Measurements from ENCODE around the gene DEF6. TPM values are rescaled to one million over a fixed set of nuclear protein-coding genes. Genes with fewer than 3 reads are reported as not detected.
"Not testable (repeated sequence)": the region's sequence is repeated elsewhere in the genome, so short reads cannot be mapped to it uniquely, and the experiment has no call there.

The DEF6 gene
- total RNA-seq, 2 donors from 2014 or later = 8.1 to 12.5 TPM

DNA sequence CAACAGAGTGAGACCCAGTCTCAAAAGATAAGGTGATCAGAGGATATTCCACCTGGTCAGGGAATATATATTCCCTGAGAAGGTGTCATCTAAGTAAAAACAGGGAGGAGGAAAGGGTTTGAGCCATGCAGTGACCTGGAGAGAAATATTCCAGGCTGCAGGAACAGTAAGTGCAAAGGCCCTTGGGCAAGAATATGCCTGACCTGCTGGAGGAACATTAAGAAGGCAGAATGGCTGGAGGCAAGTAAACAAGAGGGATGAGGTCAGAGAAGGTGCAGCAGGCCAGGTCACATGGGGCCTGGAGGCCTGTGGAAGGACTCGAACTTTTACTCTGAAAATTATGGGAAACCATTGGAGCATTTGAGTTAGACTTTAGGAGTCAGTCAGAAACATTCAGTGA lies 6.7 kb downstream of the DEF6 start:
- H3K9ac ChIP-seq (ENCODE audit: low read depth in 2 of 2, low read length in 2 of 2) = no peak overlapping the region
- H3K4me3 ChIP-seq = no peak overlapping the region
- intact Hi-C loops (cut with DNase I) = no loop called here
- no peaks in the 10 kb centered on the region for H3K9me3 ChIP-seq
- DNase-seq = no peak
- no peaks in the 10 kb centered on the region for H3K27me3 ChIP-seq
- no peaks in the 10 kb centered on the region for H3K36me3 ChIP-seq
- TF ChIP-seq, protein P1, sequence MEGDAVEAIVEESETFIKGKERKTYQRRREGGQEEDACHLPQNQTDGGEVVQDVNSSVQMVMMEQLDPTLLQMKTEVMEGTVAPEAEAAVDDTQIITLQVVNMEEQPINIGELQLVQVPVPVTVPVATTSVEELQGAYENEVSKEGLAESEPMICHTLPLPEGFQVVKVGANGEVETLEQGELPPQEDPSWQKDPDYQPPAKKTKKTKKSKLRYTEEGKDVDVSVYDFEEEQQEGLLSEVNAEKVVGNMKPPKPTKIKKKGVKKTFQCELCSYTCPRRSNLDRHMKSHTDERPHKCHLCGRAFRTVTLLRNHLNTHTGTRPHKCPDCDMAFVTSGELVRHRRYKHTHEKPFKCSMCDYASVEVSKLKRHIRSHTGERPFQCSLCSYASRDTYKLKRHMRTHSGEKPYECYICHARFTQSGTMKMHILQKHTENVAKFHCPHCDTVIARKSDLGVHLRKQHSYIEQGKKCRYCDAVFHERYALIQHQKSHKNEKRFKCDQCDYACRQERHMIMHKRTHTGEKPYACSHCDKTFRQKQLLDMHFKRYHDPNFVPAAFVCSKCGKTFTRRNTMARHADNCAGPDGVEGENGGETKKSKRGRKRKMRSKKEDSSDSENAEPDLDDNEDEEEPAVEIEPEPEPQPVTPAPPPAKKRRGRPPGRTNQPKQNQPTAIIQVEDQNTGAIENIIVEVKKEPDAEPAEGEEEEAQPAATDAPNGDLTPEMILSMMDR (IDR thresholded peaks at IDR 0.05) = no peak
- H3K27ac ChIP-seq = no peak overlapping the region
- H3K4me1 ChIP-seq = peaks cover 4% of the 10 kb centered on the region

DNA sequence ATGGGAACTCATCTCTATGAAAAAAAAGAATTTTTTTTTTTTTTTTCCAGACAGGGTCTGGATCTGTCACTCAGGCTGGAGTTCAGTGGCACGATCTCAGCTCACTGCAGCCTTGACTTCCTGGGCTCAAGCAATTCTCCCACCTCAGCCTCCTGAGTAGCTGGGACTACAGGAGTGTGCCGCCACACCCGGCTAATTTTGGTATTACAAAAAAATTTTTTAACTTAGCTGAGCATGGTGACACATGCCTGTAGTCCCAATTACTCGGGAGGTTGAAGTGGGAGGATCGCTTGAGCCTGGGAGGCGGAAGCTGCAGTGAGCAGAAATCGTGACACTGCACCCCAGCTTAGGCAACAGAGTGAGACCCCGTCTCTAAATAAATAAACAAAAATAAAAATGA lies 7.5 kb downstream of the DEF6 start:
- TF ChIP-seq, protein P1 (IDR thresholded peaks at IDR 0.05) = no peak
- Histone ChIP-seq H3K36me3 (no peaks in the 10 kb centered on the region), H3K9me3 (no peaks in the 10 kb centered on the region), H3K27ac (no peak overlapping the region), H3K4me1 (peaks cover 4% of the 10 kb centered on the region), H3K27me3 (no peaks in the 10 kb centered on the region), H3K9ac (ENCODE audit: low read depth in 2 of 2, low read length in 2 of 2) (no peak overlapping the region), H3K4me3 (no peak overlapping the region)
- intact Hi-C loops (cut with DNase I) = no loop called here
- DNase-seq = no peak

DNA sequence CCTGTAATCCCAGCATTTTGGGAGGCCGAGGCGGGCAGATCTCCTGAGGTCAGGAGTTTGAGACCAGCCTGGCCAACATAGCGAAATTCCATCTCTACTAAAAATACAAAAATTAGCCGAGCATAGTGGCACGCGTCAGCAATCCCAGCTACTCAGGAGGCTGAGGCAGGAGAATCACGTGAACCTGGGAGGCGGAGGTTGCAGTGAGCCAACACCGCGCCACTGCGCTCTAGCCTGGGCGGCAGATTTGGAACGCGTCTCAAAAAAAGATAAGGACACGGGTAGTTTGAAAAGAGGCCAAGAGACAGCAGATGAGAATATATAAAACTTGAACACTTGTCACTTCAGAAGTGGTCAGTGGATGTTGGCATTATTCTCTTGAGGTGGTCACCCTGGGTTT lies 9.5 kb downstream of the DEF6 start:
- H3K27ac ChIP-seq; H3K27me3 ChIP-seq; DNase-seq; H3K4me3 ChIP-seq; H3K9ac ChIP-seq (ENCODE audit: low read depth in 2 of 2, low read length in 2 of 2); H3K4me1 ChIP-seq; H3K36me3 ChIP-seq; H3K9me3 ChIP-seq; intact Hi-C loops (cut with DNase I): not testable (repeated sequence)

DNA sequence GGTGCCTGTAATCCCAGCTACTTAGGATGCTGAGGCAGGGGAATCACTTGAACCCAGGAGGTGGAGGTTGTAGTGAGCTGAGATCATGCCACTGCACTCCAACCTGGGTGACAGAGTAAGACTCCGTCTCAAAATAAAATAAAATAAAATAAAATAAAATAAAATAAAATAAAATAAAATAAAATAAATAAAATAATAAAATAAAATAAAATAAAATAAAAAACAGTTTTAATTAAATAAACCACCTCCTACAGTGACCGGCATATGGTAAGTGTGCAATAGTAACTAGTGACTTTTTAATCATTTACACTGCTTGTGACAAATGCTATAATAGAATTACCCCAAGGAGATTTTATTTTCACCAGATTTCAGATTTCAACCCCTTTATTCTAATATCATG lies 10.9 kb downstream of the DEF6 start:
- intact Hi-C loops (cut with DNase I); H3K36me3 ChIP-seq; H3K9me3 ChIP-seq; H3K9ac ChIP-seq (ENCODE audit: low read depth in 2 of 2, low read length in 2 of 2); H3K27ac ChIP-seq; H3K4me3 ChIP-seq; H3K27me3 ChIP-seq; DNase-seq; H3K4me1 ChIP-seq: not testable (repeated sequence)

DNA sequence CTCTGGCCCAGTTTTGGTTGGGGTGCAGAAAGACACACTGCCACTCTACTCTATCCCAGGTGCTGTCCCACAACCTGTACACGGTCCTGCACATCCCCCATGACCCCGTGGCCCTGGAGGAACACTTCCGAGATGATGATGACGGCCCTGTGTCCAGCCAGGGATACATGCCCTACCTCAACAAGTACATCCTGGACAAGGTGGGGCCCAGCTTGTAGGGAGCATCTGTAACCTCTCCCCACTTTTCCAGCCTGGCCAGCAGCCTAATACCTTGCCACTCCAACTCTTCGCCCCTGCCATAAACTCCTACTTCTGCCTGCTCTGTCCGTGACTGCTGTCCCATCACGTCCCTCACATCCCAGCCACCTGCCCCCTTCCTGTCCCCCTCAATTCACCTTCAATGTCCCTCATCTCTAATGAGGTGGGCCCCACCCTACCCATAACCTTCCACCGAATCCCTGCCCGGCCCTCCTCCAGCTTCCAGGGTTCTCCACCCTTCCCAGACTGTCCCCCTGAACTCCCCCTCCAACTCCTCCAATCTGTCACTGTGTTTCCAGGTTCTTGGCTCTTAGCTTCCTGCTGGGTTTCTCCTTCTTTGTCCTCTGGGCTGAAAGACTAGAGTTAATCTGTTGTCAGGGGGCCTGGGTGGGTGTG lies 12.1 kb downstream of the DEF6 start:
- intact Hi-C loops (cut with DNase I) = no loop called here
- no peaks in the 10 kb centered on the region for H3K27me3 ChIP-seq
- no peak overlapping the region for H3K4me3 ChIP-seq
- H3K9me3 ChIP-seq = no peaks in the 10 kb centered on the region
- DNase-seq = no peak
- H3K36me3 ChIP-seq = no peaks in the 10 kb centered on the region
- TF ChIP-seq, protein P1 (IDR thresholded peaks at IDR 0.05) = no peak
- H3K27ac ChIP-seq = no peak overlapping the region
- H3K9ac ChIP-seq (ENCODE audit: low read depth in 2 of 2, low read length in 2 of 2) = no peak overlapping the region
- no peaks in the 10 kb centered on the region for H3K4me1 ChIP-seq

DNA sequence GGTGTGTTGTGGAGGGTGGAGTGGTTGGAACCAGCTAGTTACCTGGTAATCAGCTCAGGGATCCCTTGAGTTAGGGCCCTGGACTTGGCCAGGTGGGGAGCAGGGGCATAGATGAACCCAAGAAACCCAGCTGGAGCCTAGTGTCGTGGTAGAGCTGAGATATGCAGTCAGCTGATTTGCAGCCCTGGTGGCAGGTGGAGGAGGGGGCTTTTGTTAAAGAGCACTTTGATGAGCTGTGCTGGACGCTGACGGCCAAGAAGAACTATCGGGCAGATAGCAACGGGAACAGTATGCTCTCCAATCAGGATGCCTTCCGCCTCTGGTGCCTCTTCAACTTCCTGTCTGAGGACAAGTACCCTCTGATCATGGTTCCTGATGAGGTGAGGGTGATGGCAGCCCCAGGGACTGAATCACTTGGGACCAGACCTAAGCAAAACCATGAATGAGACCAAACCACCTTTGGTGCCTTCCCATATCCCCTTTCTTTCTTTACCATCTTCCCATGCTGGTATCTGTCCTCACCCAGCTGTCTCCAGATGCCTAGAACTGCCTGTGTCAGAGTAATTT lies 12.7 kb downstream of the DEF6 start:
- DNase-seq = no peak
- intact Hi-C loops (cut with DNase I) = no loop called here
- no peaks in the 10 kb centered on the region for H3K9me3 ChIP-seq
- H3K27ac ChIP-seq = no peak overlapping the region
- no peaks in the 10 kb centered on the region for H3K4me1 ChIP-seq
- H3K4me3 ChIP-seq = no peak overlapping the region
- no peaks in the 10 kb centered on the region for H3K27me3 ChIP-seq
- no peak overlapping the region for H3K9ac ChIP-seq (ENCODE audit: low read depth in 2 of 2, low read length in 2 of 2)
- TF ChIP-seq, protein P1 (IDR thresholded peaks at IDR 0.05) = no peak
- no peaks in the 10 kb centered on the region for H3K36me3 ChIP-seq
